ENCODE data around the gene NTRK2. TPM values are rescaled to one million over a fixed set of nuclear protein-coding genes. Genes with fewer than 3 reads are reported as not detected.

The NTRK2 gene
- total and polyA plus RNA-seq, 2 experiments from 2014 or later, result 0.03 TPM; not detected in 1

- H3K4me3 Mint-ChIP-seq, result no peak overlapping the region
- no peaks in the 10 kb centered on the region for H3K9me2 ChIP-seq (ENCODE audit: insufficient read depth)
- no peaks in the 10 kb centered on the region for H3K9me3 Mint-ChIP-seq
- no peaks in the 10 kb centered on the region for H3K36me3 Mint-ChIP-seq (ENCODE audit: low read depth)
- no peaks in the 10 kb centered on the region for H3K27me3 ChIP-seq (ENCODE audit: insufficient read depth)
- ATAC-seq (no peak), DNase-seq (ENCODE audit: low spot score) (no peak)
- H3K4me3 ChIP-seq, result no peak overlapping the region
- H4K20me1 ChIP-seq (replicated peaks; ENCODE audit: insufficient read depth), result no peaks in the 10 kb centered on the region
- no peaks in the 10 kb centered on the region for H3K4me1 ChIP-seq (ENCODE audit: insufficient read depth)
- H3K4me2 ChIP-seq, result no peak overlapping the region
- no peaks in the 10 kb centered on the region for H3K27me3 Mint-ChIP-seq (ENCODE audit: insufficient read depth, low read depth, poor library complexity)
- H2AFZ ChIP-seq, result no peak overlapping the region
- no peak overlapping the region for H3K27ac ChIP-seq (ENCODE audit: low read depth)
- TF ChIP-seq POLR2AphosphoS5 (IDR thresholded peaks at IDR 0.05; ENCODE audit: low read depth) (no peak), CTCF (conservative IDR thresholded peaks at IDR 0.05; ENCODE audit: low read depth in 2 of 2) (no peak), JUNB (IDR thresholded peaks at IDR 0.05; ENCODE audit: unreplicated experiment) (no peak)
- H3F3A ChIP-seq (replicated peaks; ENCODE audit: low read depth), result no peaks in the 10 kb centered on the region
- no peak overlapping the region for H3K27ac Mint-ChIP-seq
- H3K79me2 ChIP-seq (replicated peaks; ENCODE audit: insufficient read depth), result no peaks in the 10 kb centered on the region
- H3K36me3 ChIP-seq (ENCODE audit: insufficient read depth), result no peaks in the 10 kb centered on the region
- peaks cover 3% of the 10 kb centered on the region; the same call in 1 of the 3 replicates for H3K4me1 Mint-ChIP-seq
These were observed 254.7 kb downstream of the NTRK2 start for GRCh38 chr9:84924266-84924665.

- no peak overlapping the region for H3K27ac Mint-ChIP-seq
- peaks cover 3% of the 10 kb centered on the region; the same call in 1 of the 3 replicates for H3K4me1 Mint-ChIP-seq
- no peak for TF ChIP-seq ETS1 (IDR thresholded peaks at IDR 0.05)
- TF ChIP-seq POLR2AphosphoS5 (IDR thresholded peaks at IDR 0.05; ENCODE audit: low read depth), result no peak
- TF ChIP-seq REST (IDR thresholded peaks at IDR 0.05; ENCODE audit: unreplicated experiment), result no peak
- TF ChIP-seq ZNF331 (CRISPR knock-in tag; IDR thresholded peaks at IDR 0.05; ENCODE audit: low read depth), result no peak
- no peak for TF ChIP-seq STAT1 (IDR thresholded peaks at IDR 0.05; ENCODE audit: unreplicated experiment)
- TF ChIP-seq ZNF462 (CRISPR knock-in tag; IDR thresholded peaks at IDR 0.05), result no peak
- H3F3A ChIP-seq (replicated peaks; ENCODE audit: low read depth), result no peaks in the 10 kb centered on the region
- H3K9me3 Mint-ChIP-seq, result no peaks in the 10 kb centered on the region
- no peaks in the 10 kb centered on the region for H4K20me1 ChIP-seq (replicated peaks; ENCODE audit: insufficient read depth)
- H3K4me1 ChIP-seq (ENCODE audit: insufficient read depth), result no peaks in the 10 kb centered on the region
- DNase-seq (ENCODE audit: low spot score), result no peak
- no peak overlapping the region for H3K4me2 ChIP-seq
- H3K79me2 ChIP-seq (replicated peaks; ENCODE audit: insufficient read depth), result no peaks in the 10 kb centered on the region
- no peaks in the 10 kb centered on the region for H3K36me3 Mint-ChIP-seq (ENCODE audit: low read depth)
- H3K27me3 Mint-ChIP-seq (ENCODE audit: insufficient read depth, low read depth, poor library complexity), result no peaks in the 10 kb centered on the region
- H2AFZ ChIP-seq, result no peak overlapping the region; the same call in 1 of the 2 replicates
- no peak for ATAC-seq
- no peaks in the 10 kb centered on the region for H3K36me3 ChIP-seq (ENCODE audit: insufficient read depth)
- H3K27me3 ChIP-seq (ENCODE audit: insufficient read depth), result no peaks in the 10 kb centered on the region
- H3K9me2 ChIP-seq (ENCODE audit: insufficient read depth), result no peaks in the 10 kb centered on the region; the same call in 1 of the 2 replicates
- no peak overlapping the region for H3K4me3 Mint-ChIP-seq
- no peak overlapping the region for H3K4me3 ChIP-seq
- H3K27ac ChIP-seq (ENCODE audit: low read depth), result no peak overlapping the region
These were observed 255.8 kb downstream of the NTRK2 start for GRCh38 chr9:84925225-84925872.

Data from GM23338 (cell line).